ENCODE data around the gene GRIN2C.

- TF ChIP-seq ZNF26 (tag by site-specific recombination; IDR thresholded peaks at IDR 0.05) = no peak
- no peak for TF ChIP-seq TRIM28 (IDR thresholded peaks at IDR 0.05; ENCODE audit: borderline replicate concordance, low read length)
- TF ChIP-seq, protein P1, sequence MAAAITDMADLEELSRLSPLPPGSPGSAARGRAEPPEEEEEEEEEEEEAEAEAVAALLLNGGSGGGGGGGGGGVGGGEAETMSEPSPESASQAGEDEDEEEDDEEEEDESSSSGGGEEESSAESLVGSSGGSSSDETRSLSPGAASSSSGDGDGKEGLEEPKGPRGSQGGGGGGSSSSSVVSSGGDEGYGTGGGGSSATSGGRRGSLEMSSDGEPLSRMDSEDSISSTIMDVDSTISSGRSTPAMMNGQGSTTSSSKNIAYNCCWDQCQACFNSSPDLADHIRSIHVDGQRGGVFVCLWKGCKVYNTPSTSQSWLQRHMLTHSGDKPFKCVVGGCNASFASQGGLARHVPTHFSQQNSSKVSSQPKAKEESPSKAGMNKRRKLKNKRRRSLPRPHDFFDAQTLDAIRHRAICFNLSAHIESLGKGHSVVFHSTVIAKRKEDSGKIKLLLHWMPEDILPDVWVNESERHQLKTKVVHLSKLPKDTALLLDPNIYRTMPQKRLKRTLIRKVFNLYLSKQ (tag by site-specific recombination; IDR thresholded peaks at IDR 0.05; ENCODE audit: borderline replicate concordance) = no peak
- TF ChIP-seq, protein P2, sequence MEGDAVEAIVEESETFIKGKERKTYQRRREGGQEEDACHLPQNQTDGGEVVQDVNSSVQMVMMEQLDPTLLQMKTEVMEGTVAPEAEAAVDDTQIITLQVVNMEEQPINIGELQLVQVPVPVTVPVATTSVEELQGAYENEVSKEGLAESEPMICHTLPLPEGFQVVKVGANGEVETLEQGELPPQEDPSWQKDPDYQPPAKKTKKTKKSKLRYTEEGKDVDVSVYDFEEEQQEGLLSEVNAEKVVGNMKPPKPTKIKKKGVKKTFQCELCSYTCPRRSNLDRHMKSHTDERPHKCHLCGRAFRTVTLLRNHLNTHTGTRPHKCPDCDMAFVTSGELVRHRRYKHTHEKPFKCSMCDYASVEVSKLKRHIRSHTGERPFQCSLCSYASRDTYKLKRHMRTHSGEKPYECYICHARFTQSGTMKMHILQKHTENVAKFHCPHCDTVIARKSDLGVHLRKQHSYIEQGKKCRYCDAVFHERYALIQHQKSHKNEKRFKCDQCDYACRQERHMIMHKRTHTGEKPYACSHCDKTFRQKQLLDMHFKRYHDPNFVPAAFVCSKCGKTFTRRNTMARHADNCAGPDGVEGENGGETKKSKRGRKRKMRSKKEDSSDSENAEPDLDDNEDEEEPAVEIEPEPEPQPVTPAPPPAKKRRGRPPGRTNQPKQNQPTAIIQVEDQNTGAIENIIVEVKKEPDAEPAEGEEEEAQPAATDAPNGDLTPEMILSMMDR (tag by site-specific recombination; IDR thresholded peaks at IDR 0.05) = no peak
- TF ChIP-seq ZNF707 (tag by site-specific recombination; IDR thresholded peaks at IDR 0.05) = no peak
- TF ChIP-seq ZFP41 (tag by site-specific recombination; IDR thresholded peaks at IDR 0.05; ENCODE audit: borderline replicate concordance) = no peak
- no peak for TF ChIP-seq ZFP37 (tag by site-specific recombination; IDR thresholded peaks at IDR 0.05)
- TF ChIP-seq, protein P3, sequence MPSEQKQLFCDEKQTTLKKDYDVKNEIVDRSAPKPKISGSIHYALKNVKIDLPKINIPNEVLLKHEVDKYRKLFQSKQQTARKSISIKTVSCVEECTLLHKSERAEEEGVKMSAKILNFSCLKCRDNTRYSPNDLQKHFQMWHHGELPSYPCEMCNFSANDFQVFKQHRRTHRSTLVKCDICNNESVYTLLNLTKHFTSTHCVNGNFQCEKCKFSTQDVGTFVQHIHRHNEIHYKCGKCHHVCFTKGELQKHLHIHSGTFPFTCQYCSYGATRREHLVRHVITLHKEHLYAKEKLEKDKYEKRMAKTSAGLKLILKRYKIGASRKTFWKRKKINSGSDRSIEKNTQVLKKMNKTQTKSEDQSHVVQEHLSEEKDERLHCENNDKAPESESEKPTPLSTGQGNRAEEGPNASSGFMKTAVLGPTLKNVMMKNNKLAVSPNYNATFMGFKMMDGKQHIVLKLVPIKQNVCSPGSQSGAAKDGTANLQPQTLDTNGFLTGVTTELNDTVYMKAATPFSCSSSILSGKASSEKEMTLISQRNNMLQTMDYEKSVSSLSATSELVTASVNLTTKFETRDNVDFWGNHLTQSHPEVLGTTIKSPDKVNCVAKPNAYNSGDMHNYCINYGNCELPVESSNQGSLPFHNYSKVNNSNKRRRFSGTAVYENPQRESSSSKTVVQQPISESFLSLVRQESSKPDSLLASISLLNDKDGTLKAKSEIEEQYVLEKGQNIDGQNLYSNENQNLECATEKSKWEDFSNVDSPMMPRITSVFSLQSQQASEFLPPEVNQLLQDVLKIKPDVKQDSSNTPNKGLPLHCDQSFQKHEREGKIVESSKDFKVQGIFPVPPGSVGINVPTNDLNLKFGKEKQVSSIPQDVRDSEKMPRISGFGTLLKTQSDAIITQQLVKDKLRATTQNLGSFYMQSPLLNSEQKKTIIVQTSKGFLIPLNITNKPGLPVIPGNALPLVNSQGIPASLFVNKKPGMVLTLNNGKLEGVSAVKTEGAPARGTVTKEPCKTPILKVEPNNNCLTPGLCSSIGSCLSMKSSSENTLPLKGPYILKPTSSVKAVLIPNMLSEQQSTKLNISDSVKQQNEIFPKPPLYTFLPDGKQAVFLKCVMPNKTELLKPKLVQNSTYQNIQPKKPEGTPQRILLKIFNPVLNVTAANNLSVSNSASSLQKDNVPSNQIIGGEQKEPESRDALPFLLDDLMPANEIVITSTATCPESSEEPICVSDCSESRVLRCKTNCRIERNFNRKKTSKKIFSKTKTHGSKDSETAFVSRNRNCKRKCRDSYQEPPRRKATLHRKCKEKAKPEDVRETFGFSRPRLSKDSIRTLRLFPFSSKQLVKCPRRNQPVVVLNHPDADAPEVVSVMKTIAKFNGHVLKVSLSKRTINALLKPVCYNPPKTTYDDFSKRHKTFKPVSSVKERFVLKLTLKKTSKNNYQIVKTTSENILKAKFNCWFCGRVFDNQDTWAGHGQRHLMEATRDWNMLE (tag by site-specific recombination; conservative IDR thresholded peaks at IDR 0.05; ENCODE audit: low read depth) = no peak
- TF ChIP-seq PRDM10 (tag by site-specific recombination; IDR thresholded peaks at IDR 0.05) = no peak
- TF ChIP-seq SCRT2 (tag by site-specific recombination; IDR thresholded peaks at IDR 0.05) = no peak
- TF ChIP-seq, protein P4, sequence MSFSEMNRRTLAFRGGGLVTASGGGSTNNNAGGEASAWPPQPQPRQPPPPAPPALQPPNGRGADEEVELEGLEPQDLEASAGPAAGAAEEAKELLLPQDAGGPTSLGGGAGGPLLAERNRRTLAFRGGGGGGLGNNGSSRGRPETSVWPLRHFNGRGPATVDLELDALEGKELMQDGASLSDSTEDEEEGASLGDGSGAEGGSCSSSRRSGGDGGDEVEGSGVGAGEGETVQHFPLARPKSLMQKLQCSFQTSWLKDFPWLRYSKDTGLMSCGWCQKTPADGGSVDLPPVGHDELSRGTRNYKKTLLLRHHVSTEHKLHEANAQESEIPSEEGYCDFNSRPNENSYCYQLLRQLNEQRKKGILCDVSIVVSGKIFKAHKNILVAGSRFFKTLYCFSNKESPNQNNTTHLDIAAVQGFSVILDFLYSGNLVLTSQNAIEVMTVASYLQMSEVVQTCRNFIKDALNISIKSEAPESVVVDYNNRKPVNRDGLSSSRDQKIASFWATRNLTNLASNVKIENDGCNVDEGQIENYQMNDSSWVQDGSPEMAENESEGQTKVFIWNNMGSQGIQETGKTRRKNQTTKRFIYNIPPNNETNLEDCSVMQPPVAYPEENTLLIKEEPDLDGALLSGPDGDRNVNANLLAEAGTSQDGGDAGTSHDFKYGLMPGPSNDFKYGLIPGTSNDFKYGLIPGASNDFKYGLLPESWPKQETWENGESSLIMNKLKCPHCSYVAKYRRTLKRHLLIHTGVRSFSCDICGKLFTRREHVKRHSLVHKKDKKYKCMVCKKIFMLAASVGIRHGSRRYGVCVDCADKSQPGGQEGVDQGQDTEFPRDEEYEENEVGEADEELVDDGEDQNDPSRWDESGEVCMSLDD (tag by site-specific recombination; IDR thresholded peaks at IDR 0.05) = no peak
- no peak for TF ChIP-seq ZNF133 (tag by site-specific recombination; IDR thresholded peaks at IDR 0.05)
Measured at GRCh38 chr17:74801896-74802295, 57.8 kb downstream of the GRIN2C start.

All from HEK293 (cell line).